Right lobe of liver (tissue), 6 donors: ENCODE data around the gene MMP1. TPM values are rescaled to one million over a fixed set of nuclear protein-coding genes. Genes with fewer than 3 reads are reported as not detected.

Experiments used
- ATAC-seq, 4 donors: fragments of 200-7000 bp; cut with Tn5 transposase; one replicate each; pipeline ENCODE4 v1.9.1; 2020; ENCODE audit warnings: mild to moderate bottlenecking in 4 of 4, moderate library complexity in 4 of 4
- DNase-seq, 3 donors: peaks; one replicate each; pipeline ENCODE4 v3.0.0-alpha.2; 2020
- H3K27ac ChIP-seq, 3 donors: fragments of 200-600 bp; one replicate each; pipeline ENCODE4 v1.8.0; 2022
- H3K27me3 ChIP-seq, 2 donors: fragments of 200-600 bp; one replicate each; pipeline ENCODE4 v1.8.0; 2022
- H3K36me3 ChIP-seq, 4 donors: fragments of 200-600 bp; sonication (generic) in 1 of 4; one replicate each; pipeline versions ENCODE4 v1.5.1 to v1.8.0; 2017 to 2022; ENCODE audit warnings: control low read depth in 1 of 4
- H3K4me1 ChIP-seq, 4 donors: fragments of 200-600 bp; sonication (generic) in 1 of 4; one replicate each; pipeline versions ENCODE4 v1.5.1 to v1.8.0; 2017 to 2022; ENCODE audit warnings: control low read depth in 1 of 4
- H3K4me3 ChIP-seq, 3 donors: fragments of 200-600 bp; one replicate each; pipeline ENCODE4 v1.8.0; 2022
- H3K9me3 ChIP-seq, 4 donors: fragments of 200-600 bp; sonication (generic) in 1 of 4; one replicate each; pipeline versions ENCODE4 v1.5.1 to v1.8.0; 2017 to 2022; ENCODE audit warnings: control low read depth in 1 of 4
- CTCF ChIP-seq, 4 donors: fragments of 200-600 bp in 3 of 4; fragments of 450-650 bp in 1 of 4; IDR thresholded peaks; one replicate each; pipeline versions ENCODE4 v1.5.1 to v1.8.0; 2016 to 2022; ENCODE audit warnings: antibody characterized with exemption in 4 of 4, mild to moderate bottlenecking in 2 of 4
- POLR2A ChIP-seq: fragments of 450-650 bp; IDR thresholded peaks from one replicate; pipeline ENCODE4 v1.6.1; 2017; ENCODE audit warnings: antibody characterized with exemption, mild to moderate bottlenecking
- WGBS: methylation state at CpG from one replicate; pipeline ENCODE4 v1.1.6; 2018; ENCODE audit warnings: low coverage, low lambda C conversion rate; ENCODE audit not compliant: insufficient coverage; ENCODE audit errors: missing lambda C conversion rate; 5-methylcytosine and 5-hydroxymethylcytosine counted together
- intact Hi-C, 2 donors: fragments of 100-400 bp; cut with DNase I; formaldehyde crosslinking; loops; one replicate each; pipeline versions ENCODE4 v1.11.2 to v1.14.1; 2022
- total RNA-seq, 6 experiments: library from RNA; depleted of rRNA in 2 of 6; stranded (reverse); fragments of >200 nt in 2 of 6; fragmentation: NEBNext Ultra II Directional in 3 of 6; extraction: Animal tissue kit (Norgen Biotek cat#: 25700) in 3 of 6; gene quantifications; one replicate each; pipeline versions ENCODE4 v1.1.0 to v1.2.4, GENCODE V29; 2016 to 2023
- donor health status: DM: no; HTN: yes; CAD: no.
- donor health status: DM: no; HTN: no; CAD: no.
- donor health status: DM: no; HTN: no; CAD: no.
- donor health status: DM: no; HTN: yes; CAD: no.
- donor health status: DM: no; HTN: yes; CAD: no.

MMP1 gene
- total RNA-seq, 6 experiments from 2014 or later: 0.22 TPM; not detected in 5

- TF ChIP-seq POLR2A (no peak), CTCF (IDR thresholded peaks at IDR 0.05) (no peak)
- H3K9me3 ChIP-seq: no peaks in the 10 kb centered on the region
- H3K27ac ChIP-seq: no peak overlapping the region
- DNase-seq (no peak), ATAC-seq (peak in 2 of 4 donors; percentile 20 to 55)
- no peaks in the 10 kb centered on the region for H3K36me3 ChIP-seq
- H3K4me1 ChIP-seq: no peaks in the 10 kb centered on the region
- 33% methylated on average over 4 of the region's 4 CpGs for WGBS
- no peak overlapping the region for H3K4me3 ChIP-seq
- H3K27me3 ChIP-seq: no peaks in the 10 kb centered on the region
- intact Hi-C loops: no loop called here
Measured at GRCh38 chr11:102760344-102761035, 37.5 kb downstream of the MMP1 start.

GRCh38 chr11:102757823-102758549, 40.0 kb downstream of the MMP1 start:
- 2% methylated on average over 2 of the region's 2 CpGs for WGBS
- Histone ChIP-seq H3K4me1 (no peaks in the 10 kb centered on the region), H3K27ac (no peak overlapping the region), H3K9me3 (no peaks in the 10 kb centered on the region), H3K4me3 (no peak overlapping the region), H3K36me3 (no peaks in the 10 kb centered on the region), H3K27me3 (no peaks in the 10 kb centered on the region)
- TF ChIP-seq POLR2A (no peak), CTCF (IDR thresholded peaks at IDR 0.05) (no peak)
- DNase-seq: no peak
- peak in 3 of 4 donors; percentile 21 to 74 (median 56) for ATAC-seq
- intact Hi-C loops: no loop called here

GRCh38 chr11:102753267-102753666, 44.7 kb downstream of the MMP1 start:
- 59% methylated on average over 1 of the region's 1 CpG for WGBS
- no peaks in the 10 kb centered on the region for H3K9me3 ChIP-seq
- no peaks in the 10 kb centered on the region for H3K4me1 ChIP-seq
- H3K36me3 ChIP-seq: no peaks in the 10 kb centered on the region
- H3K27me3 ChIP-seq: no peaks in the 10 kb centered on the region
- intact Hi-C loops: no loop called here
- TF ChIP-seq POLR2A: no peak
- no peak for TF ChIP-seq CTCF (IDR thresholded peaks at IDR 0.05)
- no peak for ATAC-seq
- H3K4me3 ChIP-seq: no peak overlapping the region
- no peak for DNase-seq
- no peak overlapping the region for H3K27ac ChIP-seq

GRCh38 chr11:102751673-102752072, 46.3 kb downstream of the MMP1 start:
- DNase-seq (no peak), ATAC-seq (no peak)
- H3K9me3 ChIP-seq: no peaks in the 10 kb centered on the region
- no peak overlapping the region for H3K27ac ChIP-seq
- TF ChIP-seq CTCF (IDR thresholded peaks at IDR 0.05) (no peak), POLR2A (no peak)
- no peaks in the 10 kb centered on the region for H3K27me3 ChIP-seq
- no peak overlapping the region for H3K4me3 ChIP-seq
- H3K4me1 ChIP-seq: no peaks in the 10 kb centered on the region
- intact Hi-C loops: no loop called here
- H3K36me3 ChIP-seq: no peaks in the 10 kb centered on the region
